GM18873 (cell line): ENCODE data around the gene WDR93.
"Not testable (repeated sequence)": the region's sequence is repeated elsewhere in the genome, so short reads cannot be mapped to it uniquely, and the experiment has no call there.

Experiments used
- ATAC-seq: cut with Tn5 transposase; IDR thresholded peaks from one replicate; pipeline ENCODE4 v1.9.1; 2021; ENCODE audit warnings: mild to moderate bottlenecking, moderate library complexity, moderate number of reproducible peaks; ENCODE audit not compliant: unreplicated experiment, low FRiP score

Gene WDR93

GRCh38 chr15:89680282-89680873, 10.2 kb upstream of the WDR93 start:
- ATAC-seq = no peak

- no peak for ATAC-seq
Measured at GRCh38 chr15:89681146-89681545, 9.5 kb upstream of the WDR93 start.

- no peak for ATAC-seq
Measured at GRCh38 chr15:89685995-89686394, 4.6 kb upstream of the WDR93 start.

GRCh38 chr15:89686522-89686921, 4.1 kb upstream of the WDR93 start:
- ATAC-seq = no peak

GRCh38 chr15:89689930-89690275, 708 bp upstream of the WDR93 start:
- ATAC-seq = not testable (repeated sequence)

GRCh38 chr15:89693091-89693490, 2.5 kb downstream of the WDR93 start:
- no peak for ATAC-seq

GRCh38 chr15:89693696-89694095, 3.1 kb downstream of the WDR93 start:
- ATAC-seq = no peak

- ATAC-seq = no peak
Measured at GRCh38 chr15:89695198-89695597, 4.6 kb downstream of the WDR93 start.

GRCh38 chr15:89704411-89704810, 13.8 kb downstream of the WDR93 start:
- no peak for ATAC-seq

- no peak for ATAC-seq
Measured at GRCh38 chr15:89707577-89707976, 17.0 kb downstream of the WDR93 start.

- ATAC-seq = no peak
Measured at GRCh38 chr15:89714775-89715174, 24.2 kb downstream of the WDR93 start.

GRCh38 chr15:89723031-89723430, 32.4 kb downstream of the WDR93 start:
- no peak for ATAC-seq

- no peak for ATAC-seq
Measured at GRCh38 chr15:89724621-89725020, 34.0 kb downstream of the WDR93 start.

GRCh38 chr15:89725064-89725463, 34.5 kb downstream of the WDR93 start:
- no peak for ATAC-seq

- ATAC-seq = no peak
Measured at GRCh38 chr15:89728254-89728653, 37.6 kb downstream of the WDR93 start.

- ATAC-seq = no peak
Measured at GRCh38 chr15:89731275-89731674, 40.7 kb downstream of the WDR93 start.

- no peak for ATAC-seq
Measured at GRCh38 chr15:89732451-89733172, 42.0 kb downstream of the WDR93 start.

GRCh38 chr15:89735773-89736172, 45.2 kb downstream of the WDR93 start:
- no peak for ATAC-seq

- no peak for ATAC-seq
Measured at GRCh38 chr15:89740137-89740536, 49.5 kb downstream of the WDR93 start.

GRCh38 chr15:89743011-89743410, 52.4 kb downstream of the WDR93 start:
- ATAC-seq = no peak

GRCh38 chr15:89743594-89743993, 53.0 kb downstream of the WDR93 start:
- no peak for ATAC-seq

- no peak for ATAC-seq
Measured at GRCh38 chr15:89745131-89745530, 54.5 kb downstream of the WDR93 start.
